CD8-positive, alpha-beta memory T cell (primary cell): ENCODE data around the gene GSKIP. TPM values are rescaled to one million over a fixed set of nuclear protein-coding genes. Genes with fewer than 3 reads are reported as not detected.

Experiments used
- CTCF ChIA-PET: fragments of 350-600 bp; sonication (Branson Sonifier 250); formaldehyde crosslinking; loops from one replicate; lab custom pipeline; 2021; ENCODE audit warnings: antibody characterized with exemption; lab: Charles Lee
- POLR2A ChIA-PET: fragments of 350-600 bp; sonication (Branson Sonifier 250); formaldehyde crosslinking; loops from one replicate; lab custom pipeline; 2021; ENCODE audit warnings: antibody characterized with exemption; lab: Charles Lee
- DNase-seq, 5 donors: peaks; one replicate each; pipeline versions ENCODE4 v3.0.0 to v3.0.0-alpha.2; 2020 to 2022; ENCODE audit warnings: mixed read lengths in 1 of 5
- H3K27ac ChIP-seq: one replicate; pipeline ENCODE4 v1.7.0; 2013; ENCODE audit warnings: low read depth, mild to moderate bottlenecking, low read length, moderate library complexity
- H3K27me3 ChIP-seq: 2 replicates; pipeline ENCODE4 v1.7.0; 2013; ENCODE audit warnings: low read length, mild to moderate bottlenecking; ENCODE audit not compliant: insufficient read depth, poor library complexity, severe bottlenecking
- H3K36me3 ChIP-seq: 2 replicates; pipeline ENCODE4 v1.7.0; 2013; ENCODE audit warnings: mild to moderate bottlenecking, low read length, moderate library complexity; ENCODE audit not compliant: insufficient read depth
- H3K4me1 ChIP-seq: 2 replicates; pipeline ENCODE4 v1.7.0; 2013; ENCODE audit warnings: mild to moderate bottlenecking, low read length, moderate library complexity; ENCODE audit not compliant: insufficient read depth
- H3K4me3 ChIP-seq: 2 replicates; pipeline ENCODE4 v1.7.0; 2013; ENCODE audit warnings: mild to moderate bottlenecking, low read length
- H3K9me3 ChIP-seq: 2 replicates; pipeline ENCODE4 v1.7.0; 2013; ENCODE audit warnings: mild to moderate bottlenecking, low read length
- H3K27ac Mint-ChIP-seq, 8 donors: one replicate each; pipeline ENCODE4 v1.8.0; 2020 to 2021; ENCODE audit warnings: mixed read lengths in 8 of 8, mild to moderate bottlenecking in 6 of 8, inconsistent platforms in 3 of 8, moderate library complexity in 3 of 8
- H3K27me3 Mint-ChIP-seq, 2 donors: one replicate each; pipeline ENCODE4 v1.8.0; 2020 to 2021; ENCODE audit warnings: mixed read lengths in 2 of 2, mild to moderate bottlenecking in 1 of 2, moderate library complexity in 1 of 2
- H3K36me3 Mint-ChIP-seq, 3 donors: one replicate each; pipeline ENCODE4 v1.8.0; 2020 to 2021; ENCODE audit warnings: mixed read lengths in 3 of 3, inconsistent platforms in 1 of 3, mild to moderate bottlenecking in 1 of 3
- H3K4me1 Mint-ChIP-seq, 3 donors: one replicate each; pipeline ENCODE4 v1.8.0; 2020 to 2021; ENCODE audit warnings: mixed read lengths in 3 of 3, inconsistent platforms in 1 of 3, mild to moderate bottlenecking in 1 of 3
- H3K4me3 Mint-ChIP-seq, 7 donors: one replicate each; pipeline ENCODE4 v1.8.0; 2020 to 2021; ENCODE audit warnings: mixed read lengths in 7 of 7, mild to moderate bottlenecking in 6 of 7, moderate library complexity in 4 of 7, inconsistent platforms in 2 of 7
- H3K9me3 Mint-ChIP-seq, 5 donors: one replicate each; pipeline ENCODE4 v1.8.0; 2020 to 2022; ENCODE audit warnings: mixed read lengths in 5 of 5, mild to moderate bottlenecking in 3 of 5, moderate library complexity in 2 of 5, inconsistent platforms in 1 of 5
- polyA plus RNA-seq: library from polyadenylated mRNA; unstranded; fragments of 300-500 nt; fragmentation: Illumina TruSeq; gene quantifications from one replicate; pipeline ENCODE4 v1.2.3, GENCODE V29; 2021
- total RNA-seq, 2 experiments: library from RNA; stranded (reverse); gene quantifications; one replicate each; pipeline ENCODE4 v1.2.3, GENCODE V29; 2021

Gene GSKIP
- total and polyA plus RNA-seq, 3 experiments from 2014 or later: 23.7 to 30.5 (median 24.6) TPM

DNA sequence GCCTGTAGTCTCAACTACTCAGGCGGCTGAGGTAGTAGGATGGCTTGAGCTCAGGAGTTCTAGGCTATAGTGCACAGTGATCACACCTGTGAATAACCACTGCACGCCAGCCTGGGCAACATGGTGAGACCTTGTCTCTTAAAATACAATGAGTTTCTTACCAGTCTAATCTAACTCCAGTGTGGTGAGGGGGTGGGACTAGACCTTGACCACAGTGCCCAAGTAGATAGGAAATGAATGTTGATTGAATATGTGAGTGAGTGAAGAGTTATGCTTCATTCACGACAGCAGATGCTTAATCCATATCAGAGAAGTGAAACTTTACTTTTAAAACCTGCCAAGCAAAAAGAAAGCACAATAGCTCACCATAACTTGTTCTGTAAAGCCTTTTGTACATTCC, 17.4 kb downstream of the GSKIP start:
- no peak for DNase-seq
- CTCF ChIA-PET: interaction anchor here (0.8 kb wide), 1 partner anchor 70 kb away, joined by 3 read pairs; no protein-coding TSS in a partner anchor
- POLR2A ChIA-PET: no interaction called here

DNA sequence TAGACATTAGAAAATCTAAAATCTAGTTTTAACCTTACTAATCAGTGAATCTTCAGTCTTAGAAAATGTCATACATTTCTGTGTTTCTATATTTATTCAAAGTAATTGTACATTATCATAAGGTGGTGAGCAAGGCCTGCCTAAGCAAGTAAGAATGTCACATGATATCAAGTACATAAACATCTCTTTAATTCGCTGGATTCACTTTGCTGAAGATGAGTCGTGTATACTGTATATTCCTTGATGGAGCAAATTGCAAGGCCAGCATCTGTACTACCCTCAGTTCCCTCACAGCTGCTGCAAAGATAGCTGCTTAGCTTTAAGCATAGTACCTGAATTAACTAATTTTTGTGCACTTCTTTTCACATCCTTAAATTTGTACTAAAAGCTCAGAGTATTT, 20.1 kb downstream of the GSKIP start:
- Mint-ChIP-seq H3K9me3 (no peaks in the 10 kb centered on the region), H3K27ac (no peak overlapping the region), H3K4me1 (peaks cover 0 to 7% (median 3%) of the 10 kb centered on the region in 3 donors), H3K4me3 (no peak overlapping the region), H3K36me3 (peaks cover 0 to 46% (median 13%) of the 10 kb centered on the region in 3 donors), H3K27me3 (no peaks in the 10 kb centered on the region)
- ChIA-PET POLR2A (no interaction called here), CTCF (no interaction called here)
- Histone ChIP-seq H3K27me3 (no peaks in the 10 kb centered on the region), H3K4me1 (no peaks in the 10 kb centered on the region), H3K27ac (no peak overlapping the region), H3K9me3 (no peaks in the 10 kb centered on the region), H3K4me3 (no peak overlapping the region), H3K36me3 (peaks cover 6% of the 10 kb centered on the region)
- DNase-seq: no peak

More for the DNA sequence above, 17.4 kb downstream of the GSKIP start:
- peaks cover 0 to 7% (median 3%) of the 10 kb centered on the region in 3 donors for H3K4me1 Mint-ChIP-seq
- peaks cover 6% of the 10 kb centered on the region for H3K36me3 ChIP-seq
- H3K27me3 Mint-ChIP-seq: no peaks in the 10 kb centered on the region
- H3K4me3 Mint-ChIP-seq: no peak overlapping the region
- peaks cover 0 to 38% (median 11%) of the 10 kb centered on the region in 3 donors for H3K36me3 Mint-ChIP-seq
- no peaks in the 10 kb centered on the region for H3K27me3 ChIP-seq
- no peak overlapping the region for H3K27ac Mint-ChIP-seq
- H3K4me3 ChIP-seq: no peak overlapping the region
- H3K9me3 Mint-ChIP-seq: no peaks in the 10 kb centered on the region
- no peaks in the 10 kb centered on the region for H3K9me3 ChIP-seq
- no peak overlapping the region for H3K27ac ChIP-seq
- no peaks in the 10 kb centered on the region for H3K4me1 ChIP-seq

GRCh38 chr14:96384053-96384452, 20.7 kb downstream of the GSKIP start:
- no peaks in the 10 kb centered on the region for H3K4me1 ChIP-seq
- peaks cover 6% of the 10 kb centered on the region for H3K36me3 ChIP-seq
- no peaks in the 10 kb centered on the region for H3K9me3 ChIP-seq
- Mint-ChIP-seq H3K27me3 (no peaks in the 10 kb centered on the region), H3K27ac (no peak overlapping the region), H3K36me3 (peaks cover 0 to 46% (median 13%) of the 10 kb centered on the region in 3 donors), H3K4me1 (peaks cover 0 to 7% (median 3%) of the 10 kb centered on the region in 3 donors), H3K9me3 (no peaks in the 10 kb centered on the region), H3K4me3 (no peak overlapping the region)
- no peaks in the 10 kb centered on the region for H3K27me3 ChIP-seq
- ChIA-PET CTCF (no interaction called here), POLR2A (no interaction called here)
- no peak overlapping the region for H3K27ac ChIP-seq
- DNase-seq: no peak
- H3K4me3 ChIP-seq: no peak overlapping the region

DNA sequence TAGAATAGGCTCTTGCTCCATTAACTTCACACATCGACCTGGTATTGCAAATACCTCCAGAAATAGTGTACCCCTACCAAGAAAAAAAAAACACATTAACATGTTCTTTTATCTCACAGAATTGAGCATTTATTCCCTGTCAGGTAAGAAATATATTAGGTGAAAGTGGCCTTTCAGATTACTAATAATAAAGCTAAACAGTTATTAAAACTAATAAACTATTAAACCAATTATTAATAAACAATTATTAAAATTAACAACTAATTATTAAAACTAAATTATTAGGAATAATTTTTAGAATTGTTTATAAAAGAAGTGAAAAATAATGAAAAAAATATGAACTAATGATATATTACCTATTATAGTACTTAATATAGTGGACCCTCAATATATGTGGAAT, 21.4 kb downstream of the GSKIP start:
- H3K9me3 Mint-ChIP-seq: no peaks in the 10 kb centered on the region
- H3K27ac ChIP-seq: no peak overlapping the region
- H3K27ac Mint-ChIP-seq: no peak overlapping the region
- no peaks in the 10 kb centered on the region for H3K27me3 Mint-ChIP-seq
- no peaks in the 10 kb centered on the region for H3K9me3 ChIP-seq
- peaks cover 0 to 46% (median 13%) of the 10 kb centered on the region in 3 donors for H3K36me3 Mint-ChIP-seq
- no peaks in the 10 kb centered on the region for H3K4me1 ChIP-seq
- ChIA-PET CTCF (no interaction called here), POLR2A (no interaction called here)
- peaks cover 6% of the 10 kb centered on the region for H3K36me3 ChIP-seq
- no peaks in the 10 kb centered on the region for H3K27me3 ChIP-seq
- H3K4me3 Mint-ChIP-seq: no peak overlapping the region
- peaks cover 0 to 7% (median 3%) of the 10 kb centered on the region in 3 donors for H3K4me1 Mint-ChIP-seq
- DNase-seq: no peak
- H3K4me3 ChIP-seq: no peak overlapping the region

DNA sequence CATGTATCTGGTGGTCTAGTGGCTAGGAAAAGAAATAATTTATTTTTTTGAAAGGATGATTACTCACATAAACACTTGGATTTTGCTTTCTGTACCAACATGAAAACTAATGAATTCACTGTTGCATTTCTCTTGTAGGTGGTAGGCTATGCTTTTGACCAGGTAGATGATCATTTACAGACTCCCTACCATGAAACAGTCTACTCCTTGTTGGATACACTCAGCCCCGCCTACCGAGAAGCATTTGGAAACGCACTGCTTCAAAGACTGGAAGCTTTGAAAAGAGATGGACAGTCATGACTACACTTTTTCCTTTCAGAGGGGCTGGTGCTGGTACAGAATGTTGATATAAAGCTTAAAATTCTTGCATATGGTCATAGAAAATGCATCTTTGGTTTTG, 22.1 kb downstream of the GSKIP start:
- POLR2A ChIA-PET: no interaction called here
- Histone ChIP-seq H3K4me1 (no peaks in the 10 kb centered on the region), H3K27me3 (no peaks in the 10 kb centered on the region), H3K36me3 (peaks cover 6% of the 10 kb centered on the region), H3K27ac (no peak overlapping the region), H3K4me3 (no peak overlapping the region), H3K9me3 (no peaks in the 10 kb centered on the region)
- DNase-seq: no peak
- Mint-ChIP-seq H3K27ac (no peak overlapping the region), H3K9me3 (no peaks in the 10 kb centered on the region), H3K4me1 (peaks cover 0 to 6% (median 3%) of the 10 kb centered on the region in 3 donors), H3K4me3 (no peak overlapping the region), H3K27me3 (no peaks in the 10 kb centered on the region), H3K36me3 (peaks cover 0 to 45% (median 13%) of the 10 kb centered on the region in 3 donors)
- CTCF ChIA-PET: no interaction called here

DNA sequence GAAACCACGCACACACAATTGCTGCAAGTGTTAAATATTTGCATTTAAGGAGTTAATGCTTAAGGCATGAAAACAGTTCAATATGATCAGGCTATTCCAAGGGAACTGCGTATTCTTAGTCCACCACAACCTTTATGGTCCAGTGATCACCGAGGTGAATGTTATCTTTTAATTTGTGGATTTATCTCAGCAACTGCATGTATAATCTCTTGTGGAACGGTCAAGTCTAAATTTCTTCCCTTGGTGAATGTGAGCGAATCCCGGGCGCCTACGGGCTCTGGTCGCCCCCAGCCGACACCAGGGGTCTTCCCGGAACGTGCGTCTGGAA, 27.6 kb downstream of the GSKIP start:
- Mint-ChIP-seq H3K27ac (peak overlapping the region; percentile 17 to 92 (median 85)), H3K9me3 (no peaks in the 10 kb centered on the region), H3K36me3 (peaks cover 0 to 8% (median 2%) of the 10 kb centered on the region in 3 donors), H3K27me3 (no peaks in the 10 kb centered on the region), H3K4me1 (peaks cover 6 to 11% (median 9%) of the 10 kb centered on the region in 3 donors), H3K4me3 (peak overlapping the region; percentile 89 to 94 (median 90))
- peak overlapping the region; percentile 41 for H3K27ac ChIP-seq
- H3K4me1 ChIP-seq: peaks cover 5% of the 10 kb centered on the region
- no peaks in the 10 kb centered on the region for H3K27me3 ChIP-seq
- no peaks in the 10 kb centered on the region for H3K9me3 ChIP-seq
- ChIA-PET CTCF (no interaction called here), POLR2A (interaction anchor here (1.8 kb wide), 1 partner anchor 28 kb away, joined by 9 read pairs; the partner anchor contains the start of genes ATG2B and GSKIP)
- H3K36me3 ChIP-seq: no peaks in the 10 kb centered on the region
- H3K4me3 ChIP-seq: peak overlapping the region; percentile 91
- DNase-seq: no peak

GRCh38 chr14:96391293-96392118, 28.2 kb downstream of the GSKIP start:
- peak overlapping the region; percentile 41 for H3K27ac ChIP-seq
- no peaks in the 10 kb centered on the region for H3K9me3 Mint-ChIP-seq
- POLR2A ChIA-PET: interaction anchor here (1.8 kb wide), 1 partner anchor 28 kb away, joined by 9 read pairs; the partner anchor contains the start of genes ATG2B and GSKIP
- H3K9me3 ChIP-seq: no peaks in the 10 kb centered on the region
- H3K27me3 ChIP-seq: no peaks in the 10 kb centered on the region
- peak; percentile 99 to 100 (median 99) for DNase-seq
- no peaks in the 10 kb centered on the region for H3K36me3 ChIP-seq
- peak overlapping the region in 7 of 8 donors; percentile 50 to 92 (median 89) for H3K27ac Mint-ChIP-seq
- H3K4me1 ChIP-seq: peaks cover 5% of the 10 kb centered on the region
- peaks cover 0 to 3% (median 0%) of the 10 kb centered on the region in 3 donors for H3K36me3 Mint-ChIP-seq
- peaks cover 6 to 11% (median 9%) of the 10 kb centered on the region in 3 donors for H3K4me1 Mint-ChIP-seq
- no peaks in the 10 kb centered on the region for H3K27me3 Mint-ChIP-seq
- H3K4me3 ChIP-seq: peak overlapping the region; percentile 91
- H3K4me3 Mint-ChIP-seq: peak overlapping the region; percentile 89 to 94 (median 90)
- CTCF ChIA-PET: no interaction called here

GRCh38 chr14:96393071-96393691, 29.9 kb downstream of the GSKIP start:
- no peaks in the 10 kb centered on the region for H3K36me3 ChIP-seq
- Mint-ChIP-seq H3K4me3 (peak overlapping the region; percentile 89 to 94 (median 90)), H3K36me3 (no peaks in the 10 kb centered on the region), H3K4me1 (peaks cover 6 to 11% (median 9%) of the 10 kb centered on the region in 3 donors), H3K9me3 (no peaks in the 10 kb centered on the region), H3K27ac (peak overlapping the region in 2 of 8 donors; percentile 13 to 63), H3K27me3 (peaks cover under 1 to 4% of the 10 kb centered on the region in 2 donors)
- CTCF ChIA-PET: no interaction called here
- H3K4me3 ChIP-seq: no peak overlapping the region
- POLR2A ChIA-PET: no interaction called here
- H3K27ac ChIP-seq: no peak overlapping the region
- H3K4me1 ChIP-seq: peaks cover 5% of the 10 kb centered on the region
- DNase-seq: no peak
- H3K27me3 ChIP-seq: no peaks in the 10 kb centered on the region
- H3K9me3 ChIP-seq: no peaks in the 10 kb centered on the region
